COLO668 (cell line): Measurements from ENCODE around the gene CERS4.
"Not testable (repeated sequence)": the region's sequence is repeated elsewhere in the genome, so short reads cannot be mapped to it uniquely, and the experiment has no call there.

Experiments
- DNase-seq: peaks from one replicate; lab custom pipeline; 2025; ENCODE audit not compliant: unreplicated experiment; lab: John Stamatoyannopoulos, UW

The CERS4 gene

DNA sequence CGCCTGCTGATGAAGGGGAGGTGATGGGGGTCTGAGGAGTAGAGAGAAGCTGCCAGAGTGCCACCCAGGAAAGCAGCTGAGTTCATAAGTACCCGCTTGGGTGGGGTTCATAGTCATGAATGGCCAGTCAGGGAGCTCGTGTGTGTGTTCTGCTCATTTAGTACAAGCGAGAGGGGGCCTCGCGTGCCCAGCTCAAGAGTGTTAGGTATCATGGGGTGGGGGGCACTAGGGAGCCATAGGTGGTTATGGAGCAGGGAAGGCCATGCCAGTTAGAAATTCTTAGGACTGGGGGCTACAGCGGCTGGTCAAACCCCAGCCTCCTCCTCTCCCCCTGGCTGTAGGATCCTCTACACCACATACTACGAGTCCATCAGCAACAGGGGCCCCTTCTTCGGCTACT is 52.2 kb downstream of the CERS4 start:
- DNase-seq, result no peak

GRCh38 chr19:8261881-8262280 is 52.7 kb downstream of the CERS4 start:
- DNase-seq, result no peak

- DNase-seq, result no peak
Measured at GRCh38 chr19:8262431-8262830, 53.3 kb downstream of the CERS4 start.

GRCh38 chr19:8264248-8264647 is 55.1 kb downstream of the CERS4 start:
- not testable (repeated sequence) for DNase-seq

- no peak for DNase-seq
Measured at GRCh38 chr19:8265872-8266271, 56.7 kb downstream of the CERS4 start.

DNA sequence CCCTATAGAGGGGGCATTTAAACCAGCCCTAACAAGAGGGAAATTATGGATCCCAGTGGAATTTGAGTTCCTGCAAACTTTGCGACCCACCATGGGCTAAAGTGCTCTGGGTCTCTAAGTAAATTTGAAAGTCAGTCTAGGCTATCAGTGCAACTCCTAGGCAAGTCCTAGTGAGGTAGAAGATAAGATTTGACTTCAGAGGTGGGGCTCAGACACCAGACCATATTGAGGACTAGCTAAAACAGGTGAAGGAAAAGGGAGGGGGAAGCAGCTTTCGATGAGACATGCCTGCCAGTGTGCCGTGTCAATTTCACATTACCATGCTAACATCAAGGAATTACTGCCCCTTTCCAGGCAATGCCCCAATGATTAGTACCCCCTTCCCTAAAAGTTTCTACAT is 60.6 kb downstream of the CERS4 start:
- DNase-seq, result no peak

- not testable (repeated sequence) for DNase-seq
Measured at GRCh38 chr19:8276508-8276907, 67.3 kb downstream of the CERS4 start.

GRCh38 chr19:8291337-8291736 is 82.2 kb downstream of the CERS4 start:
- DNase-seq, result not testable (repeated sequence)

GRCh38 chr19:8302357-8302691 is 93.2 kb downstream of the CERS4 start:
- no peak for DNase-seq

DNA sequence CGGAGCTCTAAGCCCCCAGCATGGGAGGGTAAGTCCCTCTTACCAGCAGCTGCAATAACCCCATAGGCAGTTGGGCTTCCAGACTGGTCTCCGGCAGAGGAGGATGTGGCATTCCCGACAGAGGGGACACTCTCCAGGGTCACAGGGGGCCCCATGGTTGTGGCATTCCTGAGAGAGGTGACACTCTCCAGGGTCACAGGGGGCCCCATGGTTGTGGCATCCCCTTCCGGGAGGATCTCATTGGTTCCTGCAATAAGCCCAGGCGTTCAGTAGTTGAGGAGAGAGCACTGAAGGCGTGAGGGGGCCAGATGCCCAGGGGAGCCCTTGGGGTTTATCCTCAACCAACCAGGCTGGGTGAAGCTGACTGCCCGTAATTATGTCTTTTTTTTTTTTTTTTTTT is 93.6 kb downstream of the CERS4 start:
- no peak for DNase-seq

GRCh38 chr19:8304841-8305621 is 95.9 kb downstream of the CERS4 start:
- peak; percentile 22 for DNase-seq

DNA sequence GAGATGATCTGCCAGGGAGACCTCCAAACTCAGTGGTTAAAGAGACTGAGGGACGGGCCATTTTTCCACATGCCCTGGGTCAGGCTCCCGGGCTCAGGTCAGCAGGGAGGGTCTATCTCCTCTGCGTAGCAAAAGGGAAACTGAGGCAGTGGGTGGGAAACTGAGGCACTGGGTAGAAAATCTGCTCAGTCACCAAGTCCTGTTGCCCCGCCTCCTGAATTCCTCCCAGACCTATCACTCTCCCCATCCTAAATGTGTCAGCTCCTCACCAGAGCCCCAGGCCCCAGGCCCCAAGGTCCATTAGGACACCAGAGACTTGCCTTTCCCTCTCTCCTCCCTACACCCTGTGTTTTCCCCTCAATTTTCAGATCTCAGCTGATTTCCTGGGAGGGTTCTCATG is 96.6 kb downstream of the CERS4 start:
- no peak for DNase-seq

DNA sequence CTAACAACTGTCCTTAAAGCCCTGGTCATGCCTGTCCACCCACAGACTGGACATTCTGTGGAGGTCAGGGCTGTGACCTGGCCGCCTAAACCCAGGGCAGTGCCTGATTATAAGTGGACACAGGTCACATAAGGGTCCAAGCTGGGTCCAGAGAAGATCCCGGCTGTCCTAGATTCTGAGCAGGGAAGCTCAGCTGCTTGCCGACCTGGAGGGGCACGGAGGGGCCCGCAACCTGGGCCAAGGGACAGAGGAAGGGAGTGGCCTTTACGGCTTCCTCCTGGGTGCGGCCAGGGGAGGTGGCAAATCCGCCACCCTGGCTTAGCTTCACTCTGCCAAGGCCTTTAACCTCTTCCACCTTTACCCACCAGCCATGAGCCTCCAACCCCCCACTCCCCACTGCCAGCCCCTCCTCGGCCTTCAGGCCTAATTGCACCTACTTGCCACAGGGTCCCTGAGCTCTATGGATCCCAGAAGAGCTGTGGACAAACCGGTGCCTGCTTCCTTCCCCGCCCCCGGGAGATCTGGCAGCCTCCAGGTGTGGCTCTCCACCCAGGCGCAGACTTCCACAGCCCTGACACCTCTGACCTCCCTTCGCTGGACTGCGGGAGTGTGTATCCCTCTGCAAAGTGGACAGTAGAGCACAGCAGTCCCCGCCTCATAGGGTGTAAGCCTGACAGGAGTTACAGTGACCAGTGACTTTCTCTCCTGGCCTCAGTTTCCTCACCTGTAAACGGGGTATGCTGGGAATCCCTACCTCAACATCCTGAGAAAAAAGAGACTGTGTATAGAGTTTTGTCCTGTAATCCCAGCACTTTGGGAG is 97.3 kb downstream of the CERS4 start:
- no peak for DNase-seq

- peak; percentile 53 for DNase-seq
Measured at GRCh38 chr19:8307400-8307964, 98.3 kb downstream of the CERS4 start.

DNA sequence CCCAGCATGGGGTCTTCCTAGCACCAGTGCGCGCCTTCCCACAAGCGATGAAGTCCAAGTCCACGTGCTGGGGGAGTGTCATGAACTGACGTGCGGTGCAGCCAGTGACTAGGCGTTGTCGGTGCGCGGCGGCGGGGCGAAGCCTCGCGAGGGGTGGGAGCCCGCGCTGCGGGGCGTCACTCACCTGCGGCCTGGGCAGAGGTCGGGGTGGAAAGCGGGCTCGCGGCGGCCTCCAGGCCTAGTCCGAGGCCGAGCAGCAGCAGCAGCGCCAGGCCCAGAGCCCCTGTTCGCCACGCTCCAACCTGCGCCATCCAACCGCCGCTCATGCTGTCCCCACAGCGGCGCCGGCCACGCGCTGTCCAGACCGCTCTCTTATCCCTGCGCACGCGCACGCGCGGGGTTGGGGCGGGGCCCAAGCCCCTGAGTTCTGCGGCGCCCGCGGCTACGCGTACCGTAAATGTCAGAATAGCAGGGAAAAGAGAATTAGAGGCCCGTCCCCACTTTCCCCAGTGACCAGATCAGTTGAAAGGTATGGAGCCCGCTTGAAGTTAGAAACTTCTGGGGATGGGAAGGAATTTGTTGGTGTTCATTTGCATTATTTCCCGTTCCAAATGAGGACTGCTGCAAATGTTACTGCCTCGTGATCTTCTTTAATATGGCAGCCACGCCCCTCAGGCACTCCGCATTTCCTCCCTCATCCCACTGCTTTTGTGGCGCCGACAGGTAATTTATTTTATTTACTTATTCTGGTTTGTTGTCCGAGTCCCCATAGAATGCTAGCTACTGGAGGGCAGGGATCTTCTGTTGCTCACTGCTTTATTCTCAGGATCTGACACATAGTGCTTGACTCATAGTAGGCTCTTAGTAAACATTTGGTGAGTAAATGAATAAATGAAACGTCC is 99.0 kb downstream of the CERS4 start, which contains the start of gene CD320:
CD320 (minus strand) TSS at position 394 of the 902 bp plus-strand sequence; CDS start at position 326, 68 bp downstream.
- peak; percentile 95 for DNase-seq

DNA sequence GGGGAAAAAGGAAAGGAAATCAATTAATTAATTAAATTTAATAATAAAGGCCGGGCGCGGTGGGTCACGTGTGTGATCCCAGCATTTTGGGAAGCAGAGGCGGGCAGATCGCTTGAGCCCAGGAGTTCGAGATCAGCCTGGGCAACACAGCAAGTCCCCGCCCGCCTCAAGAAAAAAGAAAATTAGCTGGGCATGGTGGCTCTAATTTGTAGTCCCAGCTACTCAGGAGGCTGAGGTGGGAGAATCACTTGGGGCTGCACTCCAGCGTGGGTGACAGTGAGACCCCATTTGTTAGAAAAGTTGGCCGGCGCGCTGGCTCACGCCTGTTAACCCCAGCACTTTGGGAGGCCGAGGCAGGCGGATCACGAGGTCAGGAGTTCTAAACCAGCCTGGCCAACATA is 99.7 kb downstream of the CERS4 start:
- no peak for DNase-seq

DNA sequence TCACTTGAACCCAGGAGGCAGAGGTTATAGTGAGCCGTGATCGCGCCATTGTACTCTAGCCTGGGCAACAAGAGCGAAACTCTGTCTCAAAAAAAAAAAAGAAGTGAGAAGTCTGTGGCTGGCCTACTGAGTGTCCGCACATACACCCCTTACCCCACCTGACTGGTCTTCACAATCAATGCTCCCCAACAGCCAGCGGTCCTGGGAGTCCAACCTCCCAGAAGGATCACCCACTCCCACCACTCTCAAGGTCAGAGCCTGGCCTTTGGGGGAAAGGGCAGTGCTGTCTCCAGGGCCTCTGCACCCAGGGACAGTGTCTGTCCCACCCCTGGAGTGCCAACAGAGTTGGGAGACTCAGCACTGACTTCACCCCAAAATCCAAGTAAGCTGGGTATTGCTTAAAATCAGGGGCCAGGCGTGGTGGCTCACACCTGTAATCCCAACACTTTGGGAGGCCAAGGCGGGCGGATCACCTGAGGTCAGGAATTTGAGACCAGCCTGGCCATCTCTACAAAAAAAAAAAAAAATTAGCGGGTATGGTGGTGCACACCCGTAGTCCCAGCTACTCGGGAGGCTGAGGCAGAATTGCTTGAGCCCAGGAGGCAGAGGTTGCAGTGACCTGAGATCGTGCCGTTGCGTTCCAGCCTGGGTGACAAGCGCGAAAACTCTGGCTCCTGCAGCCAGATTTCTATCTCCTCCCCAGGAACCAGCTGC is 101.3 kb downstream of the CERS4 start:
- no peak for DNase-seq

DNA sequence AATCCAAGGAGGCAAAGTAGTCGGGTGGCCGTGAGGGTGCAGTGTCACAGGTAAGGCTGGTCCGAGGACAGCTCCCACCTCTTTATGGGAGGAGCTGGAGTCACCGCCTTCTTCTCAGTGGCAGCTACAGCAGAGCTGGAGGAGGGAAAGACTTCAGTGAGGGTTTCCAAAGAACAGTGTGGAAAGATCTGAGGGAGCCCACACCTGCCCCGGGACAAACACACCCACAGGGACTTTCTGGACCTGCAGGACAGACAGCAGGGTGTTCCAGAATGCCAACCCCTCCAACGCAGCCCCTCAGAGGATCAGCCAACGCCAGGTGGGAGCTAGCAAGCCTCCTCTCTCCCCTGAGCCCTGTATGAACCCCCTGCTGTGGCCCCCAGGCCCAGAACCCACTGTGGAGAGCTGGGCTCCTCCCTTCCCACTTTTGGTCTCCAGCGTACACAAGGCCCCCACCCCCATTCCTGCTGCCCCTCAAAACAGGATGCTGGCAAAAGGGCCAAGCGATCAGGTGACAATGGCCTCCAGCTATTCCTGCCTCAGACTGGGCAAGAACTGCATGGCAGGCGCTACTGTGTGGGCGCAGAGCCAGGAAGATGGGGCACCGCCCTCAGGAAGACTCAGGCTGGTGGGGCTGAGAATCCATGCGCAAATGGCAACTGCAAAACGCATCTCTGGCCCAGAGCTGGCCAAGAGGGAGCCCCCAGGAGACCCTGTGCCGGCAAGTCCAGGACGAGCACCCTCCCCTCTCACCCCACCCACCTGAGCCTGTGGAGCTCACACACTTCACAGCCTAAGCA is 102.5 kb downstream of the CERS4 start:
- DNase-seq, result no peak
